ENCODE measurements around the gene IFI27L1.

DNA sequence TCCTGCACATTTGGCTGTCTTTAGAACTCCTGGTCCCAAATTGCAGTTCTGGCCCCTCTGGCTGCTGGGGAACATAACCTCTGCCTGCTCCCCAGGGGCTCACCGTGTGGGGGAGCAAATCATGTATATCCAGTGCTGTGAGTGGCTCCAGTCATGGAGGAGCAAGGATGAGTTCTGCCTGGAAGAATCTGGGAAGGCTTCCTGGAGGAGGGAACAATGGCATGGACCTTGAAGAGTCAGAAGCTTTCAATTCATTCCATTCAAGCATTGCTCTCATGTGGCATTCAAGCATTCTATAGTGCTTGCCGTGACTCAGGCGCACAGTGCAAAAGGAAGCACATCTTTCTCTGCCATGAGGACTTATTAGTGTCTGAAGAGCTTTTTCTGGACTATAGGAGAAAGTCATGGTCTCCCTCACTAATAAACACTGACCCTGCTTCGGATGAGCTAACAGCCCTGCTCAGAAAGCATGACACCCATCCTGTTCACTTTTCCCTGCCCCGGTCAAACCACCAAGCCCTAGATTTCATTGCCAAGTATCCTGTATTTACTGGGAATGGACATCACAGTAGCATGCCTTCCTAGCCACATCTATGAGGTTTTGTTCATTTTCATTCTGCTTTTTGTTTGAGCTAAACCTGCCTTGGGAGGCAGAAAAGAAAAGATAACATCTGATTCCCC lies 32.9 kb downstream of the IFI27L1 start:
- TF ChIP-seq, protein P1, sequence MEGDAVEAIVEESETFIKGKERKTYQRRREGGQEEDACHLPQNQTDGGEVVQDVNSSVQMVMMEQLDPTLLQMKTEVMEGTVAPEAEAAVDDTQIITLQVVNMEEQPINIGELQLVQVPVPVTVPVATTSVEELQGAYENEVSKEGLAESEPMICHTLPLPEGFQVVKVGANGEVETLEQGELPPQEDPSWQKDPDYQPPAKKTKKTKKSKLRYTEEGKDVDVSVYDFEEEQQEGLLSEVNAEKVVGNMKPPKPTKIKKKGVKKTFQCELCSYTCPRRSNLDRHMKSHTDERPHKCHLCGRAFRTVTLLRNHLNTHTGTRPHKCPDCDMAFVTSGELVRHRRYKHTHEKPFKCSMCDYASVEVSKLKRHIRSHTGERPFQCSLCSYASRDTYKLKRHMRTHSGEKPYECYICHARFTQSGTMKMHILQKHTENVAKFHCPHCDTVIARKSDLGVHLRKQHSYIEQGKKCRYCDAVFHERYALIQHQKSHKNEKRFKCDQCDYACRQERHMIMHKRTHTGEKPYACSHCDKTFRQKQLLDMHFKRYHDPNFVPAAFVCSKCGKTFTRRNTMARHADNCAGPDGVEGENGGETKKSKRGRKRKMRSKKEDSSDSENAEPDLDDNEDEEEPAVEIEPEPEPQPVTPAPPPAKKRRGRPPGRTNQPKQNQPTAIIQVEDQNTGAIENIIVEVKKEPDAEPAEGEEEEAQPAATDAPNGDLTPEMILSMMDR (IDR thresholded peaks at IDR 0.05; ENCODE audit: low read depth, low read length) = no peak
- no peak for TF ChIP-seq EZH2phosphoT487 (IDR thresholded peaks at IDR 0.05; ENCODE audit: low read depth)
